Activated CD4-positive, CD25-positive, alpha-beta regulatory T cell (primary cell): Measurements from ENCODE around the gene SLC16A13.
"Not testable (repeated sequence)": the region's sequence is repeated elsewhere in the genome, so short reads cannot be mapped to it uniquely, and the experiment has no call there.

ENCODE experiments used
- DNase-seq, 4 experiments: peaks; one replicate each; lab custom pipeline; 2025; lab: John Stamatoyannopoulos, UW

Gene SLC16A13

DNA sequence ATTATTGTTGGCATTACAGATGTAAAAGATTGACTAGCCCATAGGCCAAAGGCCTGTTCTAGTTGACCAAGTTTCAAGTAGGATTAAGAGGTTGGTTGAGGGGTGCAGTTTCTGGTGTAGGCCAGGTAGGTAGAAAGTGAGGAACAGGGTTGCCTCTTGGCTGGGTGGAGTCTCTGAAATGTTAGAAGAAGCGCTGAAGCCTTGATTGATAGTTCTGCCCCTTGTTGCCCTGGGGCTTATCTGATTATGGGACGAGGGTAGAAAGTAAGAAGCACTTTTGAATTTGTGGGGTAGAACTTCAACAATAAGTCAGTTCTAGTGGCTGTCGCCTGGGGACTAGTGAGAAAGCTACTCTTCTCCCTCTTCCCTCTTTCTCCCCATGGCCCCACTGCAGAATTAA is 6.7 kb upstream of the SLC16A13 start:
- no peak for DNase-seq

DNA sequence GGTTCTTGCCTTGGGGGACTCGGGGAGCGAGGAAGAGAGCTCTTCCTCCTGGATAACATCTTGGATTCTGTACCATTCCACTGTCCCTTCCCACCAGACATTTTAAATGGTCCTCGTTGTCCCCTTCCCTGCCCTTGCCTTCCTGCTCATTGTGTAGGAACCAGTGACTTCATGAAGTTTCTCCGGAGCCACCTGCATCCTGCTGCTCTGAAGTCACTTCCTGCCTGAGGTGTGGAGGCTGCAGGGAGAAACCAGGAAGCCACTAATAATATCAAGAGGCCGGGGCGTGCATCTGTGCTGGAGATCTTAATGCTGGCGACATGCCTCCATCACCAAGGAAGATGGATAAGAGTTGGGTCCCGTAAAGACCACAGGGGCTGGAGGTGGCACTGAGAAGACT is 6.2 kb upstream of the SLC16A13 start:
- no peak for DNase-seq

DNA sequence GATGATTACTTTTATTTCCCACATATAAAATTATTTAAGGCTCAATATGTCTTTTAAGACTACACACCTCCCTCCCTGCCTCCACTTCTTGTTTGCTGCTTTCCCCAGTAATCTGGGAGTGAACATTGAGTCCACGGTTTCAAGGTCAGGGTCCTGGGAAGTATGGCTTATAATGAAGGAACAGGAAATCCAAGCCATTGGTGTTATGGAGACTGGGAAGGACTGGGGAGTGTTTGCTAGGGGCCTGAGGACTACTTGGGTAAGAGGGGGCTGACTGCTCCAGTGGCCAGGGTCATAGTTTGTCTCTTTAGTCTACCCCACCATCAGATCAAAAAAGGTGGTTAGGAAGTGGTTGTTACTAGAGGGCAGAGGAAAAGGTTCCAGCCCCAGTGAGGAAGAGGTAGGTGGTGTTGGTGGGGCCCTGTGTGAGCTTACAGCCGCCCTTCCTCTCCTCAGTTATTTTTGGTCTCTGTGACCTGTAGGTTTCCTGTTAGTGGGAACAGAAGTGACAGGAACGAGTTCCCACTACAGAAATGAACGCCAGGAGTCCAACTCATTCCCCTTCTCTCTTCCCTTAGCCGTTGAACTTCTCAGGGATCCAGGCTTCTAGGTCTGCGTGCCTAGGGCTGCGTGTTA is 742 bp upstream of the SLC16A13 start:
- DNase-seq, result peak in 1 of 4 experiments; percentile 39

DNA sequence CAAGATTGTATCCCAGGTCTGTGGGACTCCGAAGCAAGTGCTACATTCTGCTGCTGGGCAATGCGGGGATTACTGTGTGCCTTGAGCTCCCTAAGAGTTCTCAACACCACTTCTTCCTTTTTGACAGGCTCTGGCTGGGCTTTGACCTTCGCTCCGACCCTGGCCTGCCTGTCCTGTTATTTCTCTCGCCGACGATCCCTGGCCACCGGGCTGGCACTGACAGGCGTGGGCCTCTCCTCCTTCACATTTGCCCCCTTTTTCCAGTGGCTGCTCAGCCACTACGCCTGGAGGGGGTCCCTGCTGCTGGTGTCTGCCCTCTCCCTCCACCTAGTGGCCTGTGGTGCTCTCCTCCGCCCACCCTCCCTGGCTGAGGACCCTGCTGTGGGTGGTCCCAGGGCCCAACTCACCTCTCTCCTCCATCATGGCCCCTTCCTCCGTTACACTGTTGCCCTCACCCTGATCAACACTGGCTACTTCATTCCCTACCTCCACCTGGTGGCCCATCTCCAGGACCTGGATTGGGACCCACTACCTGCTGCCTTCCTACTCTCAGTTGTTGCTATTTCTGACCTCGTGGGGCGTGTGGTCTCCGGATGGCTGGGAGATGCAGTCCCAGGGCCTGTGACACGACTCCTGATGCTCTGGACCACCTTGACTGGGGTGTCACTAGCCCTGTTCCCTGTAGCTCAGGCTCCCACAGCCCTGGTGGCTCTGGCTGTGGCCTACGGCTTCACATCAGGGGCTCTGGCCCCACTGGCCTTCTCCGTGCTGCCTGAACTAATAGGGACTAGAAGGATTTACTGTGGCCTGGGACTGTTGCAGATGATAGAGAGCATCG is 2.4 kb downstream of the SLC16A13 start:
- DNase-seq, result no peak

DNA sequence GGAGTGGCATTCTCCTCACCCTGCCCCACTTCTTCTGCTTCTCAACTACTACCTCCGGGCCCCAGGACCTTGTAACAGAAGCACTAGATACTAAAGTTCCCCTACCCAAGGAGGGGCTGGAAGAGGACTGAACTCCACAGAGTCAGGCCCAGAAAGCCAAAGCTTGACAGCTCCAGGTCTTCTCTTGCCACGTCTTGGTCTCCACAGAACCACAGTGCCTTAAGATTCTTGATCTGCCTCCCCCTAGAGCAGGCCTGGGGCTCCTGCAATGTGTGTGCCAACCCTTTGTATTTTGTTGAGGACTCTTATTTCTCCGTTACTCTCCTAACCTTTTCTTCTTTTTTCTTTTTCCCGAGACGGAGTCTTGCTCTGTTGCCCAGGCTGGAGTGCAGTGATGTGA is 4.0 kb downstream of the SLC16A13 start:
- no peak for DNase-seq

DNA sequence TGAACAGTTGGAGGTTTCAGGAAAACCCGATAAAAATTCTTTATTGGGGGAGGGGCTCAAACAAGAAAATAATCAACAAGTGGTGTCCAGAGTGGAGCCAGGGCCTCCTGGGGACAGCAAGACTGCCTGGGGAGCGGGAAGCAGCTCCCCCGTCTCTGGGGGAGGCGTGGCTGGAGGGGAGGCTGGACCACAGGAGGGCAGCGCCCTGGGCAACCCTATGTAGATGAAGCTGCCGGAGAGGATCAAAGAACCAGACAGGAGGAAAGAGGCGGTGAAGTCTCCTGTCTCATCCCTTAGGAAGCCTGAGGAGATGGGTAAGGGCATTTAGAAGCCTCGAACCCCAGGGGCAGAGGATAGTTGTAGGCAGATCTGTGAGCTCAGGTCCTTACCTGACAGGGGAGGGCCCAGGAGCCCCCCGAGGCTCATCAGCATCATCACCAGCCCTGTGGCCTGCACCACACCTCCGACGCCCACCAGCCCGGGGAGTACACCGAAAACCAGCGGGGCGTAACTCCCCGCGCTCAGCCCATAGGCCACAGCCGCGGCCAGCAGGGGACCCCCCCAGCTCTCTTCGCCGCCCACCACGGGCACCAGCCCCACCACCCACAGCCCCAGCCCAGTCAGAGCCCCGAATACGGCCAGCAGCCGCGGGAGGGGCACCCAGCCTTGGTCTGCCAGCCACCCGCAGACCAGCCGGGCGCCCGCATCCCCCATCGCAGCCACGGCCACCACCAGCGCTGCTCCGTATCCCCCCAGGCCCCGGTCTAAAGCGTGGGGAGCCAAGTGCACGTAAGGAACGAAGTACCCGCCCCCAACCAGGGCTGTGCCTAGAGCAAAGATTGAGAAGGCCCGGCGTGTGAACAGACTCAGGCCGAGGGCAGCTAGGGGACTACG is 6.0 kb downstream of the SLC16A13 start:
- DNase-seq, result no peak

DNA sequence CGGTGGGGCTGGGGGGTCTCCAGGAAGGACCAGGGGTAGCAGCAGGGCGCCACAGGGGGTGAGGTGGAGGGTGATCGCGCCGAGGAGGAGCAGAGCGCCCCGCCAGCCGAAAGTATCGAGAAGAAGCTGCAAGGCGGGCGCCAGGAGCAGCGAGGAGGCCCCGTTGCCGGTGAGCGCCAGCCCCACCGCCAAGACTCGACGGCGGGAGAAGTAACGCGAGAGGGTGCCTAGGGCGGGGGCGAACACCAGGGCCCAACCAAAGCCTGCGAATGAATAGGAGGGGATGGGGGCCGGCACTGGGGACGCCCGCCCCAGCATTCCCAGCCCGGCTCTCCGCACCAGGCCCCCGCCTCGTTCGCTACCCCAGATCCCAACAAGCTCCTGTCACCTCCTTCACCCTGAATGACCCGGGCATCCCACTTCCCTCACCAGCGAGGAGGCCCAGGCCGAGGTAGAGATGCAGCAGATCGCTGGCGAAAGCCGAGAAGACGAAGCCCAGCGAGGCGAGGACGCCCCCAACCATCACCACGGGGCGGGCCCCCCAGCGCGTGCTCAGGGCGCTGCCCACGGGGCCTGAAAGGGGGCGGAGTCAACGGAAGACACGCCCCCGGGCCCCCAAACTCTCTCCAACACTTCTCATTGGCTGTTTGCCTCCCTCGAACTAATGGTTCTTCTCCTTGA is 6.8 kb downstream of the SLC16A13 start:
- peak in 1 of 4 experiments; percentile 24 for DNase-seq

DNA sequence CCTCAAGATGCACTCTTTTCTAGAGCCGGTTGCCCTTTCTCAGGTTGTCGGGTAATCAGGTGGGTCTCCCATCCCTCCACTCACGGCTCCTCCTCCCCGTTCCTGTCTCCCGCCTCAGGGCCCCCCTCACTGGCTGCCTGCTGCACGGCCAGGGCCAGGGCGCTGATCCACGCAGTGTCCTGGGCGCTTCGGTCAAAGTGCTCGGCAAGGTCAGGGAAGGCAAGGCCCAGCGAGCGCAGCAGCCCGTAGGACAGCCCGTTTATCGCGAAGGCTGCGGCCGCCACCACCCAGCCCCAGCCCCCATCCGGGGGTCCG is 7.3 kb downstream of the SLC16A13 start:
- no peak for DNase-seq

DNA sequence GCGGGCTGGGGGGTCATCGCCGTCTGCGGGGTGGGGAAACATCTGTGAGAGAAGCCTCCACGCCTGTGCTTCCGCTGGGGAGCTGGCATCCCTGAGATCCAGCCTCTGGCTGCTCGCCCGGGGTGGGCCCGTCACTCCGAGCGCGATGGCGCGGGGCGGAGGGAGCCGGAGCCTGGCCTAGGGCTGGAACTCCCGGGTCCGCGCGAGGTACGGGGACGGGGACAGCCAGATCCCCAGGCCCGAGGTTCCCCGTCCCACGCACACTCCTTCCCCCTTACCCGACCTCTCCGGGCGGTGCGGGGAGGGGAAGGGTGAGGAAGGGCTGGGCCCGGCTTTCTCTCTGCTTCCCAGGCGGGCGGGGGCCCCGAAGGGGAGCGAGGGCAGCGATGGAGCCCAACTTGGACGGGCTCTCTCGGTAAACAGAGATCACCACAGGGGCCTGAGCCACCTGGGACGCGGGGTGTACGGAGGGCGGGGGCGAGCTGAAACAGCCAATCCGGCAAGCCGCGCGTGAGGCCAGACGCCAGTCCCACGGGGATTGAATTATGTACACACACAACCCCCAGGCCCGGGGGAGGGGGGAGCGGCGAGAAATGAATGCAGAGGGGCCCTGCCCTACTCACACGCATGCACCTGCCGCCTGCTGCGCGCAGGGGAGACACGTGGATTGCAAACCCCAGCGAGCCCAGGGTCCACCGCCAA is 7.8 kb downstream of the SLC16A13 start, which contains the start of gene SLC16A11:
SLC16A11 (minus strand) TSS at position 596 of the 702 bp plus-strand sequence; CDS start at position 17, 579 bp downstream.
- DNase-seq, result peak in 1 of 4 experiments; percentile 12

DNA sequence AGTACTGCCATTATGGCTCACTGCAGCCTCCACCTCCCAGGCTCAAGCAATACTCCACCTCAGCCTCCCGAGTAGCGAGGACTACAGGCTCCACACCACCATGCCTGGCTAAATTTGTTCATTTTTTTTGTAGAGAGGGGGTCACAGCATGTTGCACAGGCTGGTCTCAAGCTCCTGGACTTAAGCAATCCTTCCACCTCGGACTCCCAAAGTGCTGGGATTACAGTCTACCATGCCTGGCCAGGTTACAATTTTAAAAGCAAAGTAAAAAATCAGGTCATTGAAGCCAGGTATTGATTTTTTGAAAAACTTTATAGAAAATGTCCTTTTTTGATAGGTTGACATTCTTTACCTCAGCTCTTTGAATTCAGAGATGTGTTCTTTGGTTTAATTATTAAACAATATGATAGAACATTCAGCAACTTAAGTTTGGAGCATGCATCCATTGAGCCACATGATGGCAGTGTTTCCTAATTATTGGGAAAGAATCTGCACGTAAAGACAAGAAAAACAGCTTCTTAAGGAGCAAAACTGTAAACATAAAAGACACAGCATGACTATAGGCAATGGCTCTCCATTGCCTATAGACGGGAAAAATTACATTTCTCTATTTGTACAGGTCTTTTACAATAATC is 9.8 kb downstream of the SLC16A13 start:
- DNase-seq, result peak in 2 of 4 experiments; percentile 10 to 24

DNA sequence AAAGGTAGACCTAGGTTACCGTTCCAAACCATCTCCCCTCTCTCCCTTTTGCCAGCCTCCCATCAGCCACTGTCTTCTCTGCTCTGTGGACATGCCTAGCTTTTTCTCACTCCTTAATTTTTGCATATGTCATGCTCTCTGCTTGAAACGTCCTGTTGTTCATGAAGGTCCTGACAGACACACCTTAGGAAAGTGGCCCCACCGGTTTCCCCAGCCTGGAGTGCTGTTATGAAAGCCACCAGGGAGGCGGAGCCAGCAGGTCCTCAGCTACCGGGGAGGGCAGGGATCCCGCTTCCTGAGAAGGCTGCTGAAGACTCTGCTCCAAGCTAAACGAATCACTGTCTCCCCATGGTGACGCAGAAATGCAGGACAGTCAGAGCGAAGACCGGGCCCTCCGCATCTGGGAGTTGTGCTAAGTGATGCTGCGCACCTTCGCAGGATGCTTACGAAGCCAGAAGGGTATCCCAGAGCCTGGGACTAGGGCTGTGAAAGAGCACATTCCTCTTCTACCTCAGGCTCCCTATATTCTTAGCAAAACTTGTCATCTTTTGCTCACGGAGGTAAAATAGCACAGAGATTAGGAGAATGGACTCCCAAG is 10.4 kb downstream of the SLC16A13 start:
- no peak for DNase-seq

DNA sequence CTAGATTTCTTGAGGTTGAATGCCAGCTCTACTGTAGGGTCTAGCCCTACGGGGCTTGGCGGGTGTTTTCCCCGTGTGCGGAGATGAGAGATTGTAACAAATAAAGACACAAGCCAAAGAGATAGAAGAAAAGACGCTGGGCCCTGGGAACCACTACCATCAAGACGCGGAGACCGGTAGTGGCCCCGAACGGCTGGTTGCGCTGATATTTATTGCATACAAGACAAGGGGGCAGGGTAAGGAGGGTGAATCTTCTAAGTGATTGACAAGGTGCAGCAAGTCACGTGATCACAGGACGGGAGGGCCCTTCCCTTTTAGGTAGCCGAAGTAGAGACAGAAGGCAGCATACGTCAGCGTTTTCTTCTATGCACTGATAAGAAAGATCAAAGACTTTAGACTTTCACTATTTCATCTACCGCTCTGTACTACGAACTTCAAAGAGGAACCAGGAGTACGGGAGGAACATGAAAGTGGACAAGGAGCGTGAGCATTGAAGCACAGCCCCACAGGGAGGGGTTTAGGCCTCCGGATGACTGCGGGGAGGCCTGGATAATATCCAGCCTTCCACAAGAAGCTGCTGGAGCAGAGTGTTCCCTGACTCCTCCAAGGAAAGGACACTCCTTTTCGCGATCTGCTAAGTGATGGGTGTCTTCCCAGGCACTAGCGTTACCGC is 11.0 kb downstream of the SLC16A13 start:
- DNase-seq, result peak in 3 of 4 experiments; percentile 26 to 48 (median 43)

DNA sequence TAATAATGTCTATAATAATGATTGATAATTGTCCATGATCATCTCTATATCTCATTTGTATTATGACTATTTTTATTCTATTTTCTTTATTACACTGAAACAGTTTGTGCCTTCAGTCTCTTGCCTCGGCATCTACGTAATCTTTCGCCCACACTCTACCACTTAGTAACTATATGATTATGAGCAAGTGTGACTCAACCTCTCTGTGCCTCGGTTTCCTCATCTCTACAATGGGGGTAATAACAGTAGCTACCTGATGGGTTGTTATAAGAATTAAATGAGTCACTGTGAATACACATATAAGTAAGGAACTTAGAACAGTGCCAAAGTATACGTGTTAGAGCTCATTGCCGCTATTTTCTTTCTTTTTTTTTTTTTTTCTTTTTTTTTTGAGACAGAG is 11.8 kb downstream of the SLC16A13 start:
- no peak for DNase-seq

DNA sequence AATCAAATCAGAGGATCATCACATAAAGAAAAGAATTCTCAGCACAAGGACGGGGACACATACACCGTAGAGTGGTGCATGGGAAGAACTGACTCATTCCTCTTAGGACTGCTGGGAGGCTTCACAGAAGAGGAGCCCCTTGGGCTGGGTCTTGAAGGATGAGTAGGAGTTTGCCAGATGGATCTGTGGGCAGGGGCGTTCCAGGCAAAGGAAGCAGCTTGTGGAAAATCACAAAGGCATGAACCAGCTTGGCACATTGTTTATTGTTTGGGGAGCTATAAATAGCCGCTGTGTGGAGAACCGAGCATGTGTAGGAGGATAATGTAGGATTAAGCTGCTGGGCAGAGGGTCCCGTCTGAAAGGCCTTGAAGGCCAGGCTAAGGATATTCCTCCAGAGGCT is 13.2 kb downstream of the SLC16A13 start:
- DNase-seq, result no peak

DNA sequence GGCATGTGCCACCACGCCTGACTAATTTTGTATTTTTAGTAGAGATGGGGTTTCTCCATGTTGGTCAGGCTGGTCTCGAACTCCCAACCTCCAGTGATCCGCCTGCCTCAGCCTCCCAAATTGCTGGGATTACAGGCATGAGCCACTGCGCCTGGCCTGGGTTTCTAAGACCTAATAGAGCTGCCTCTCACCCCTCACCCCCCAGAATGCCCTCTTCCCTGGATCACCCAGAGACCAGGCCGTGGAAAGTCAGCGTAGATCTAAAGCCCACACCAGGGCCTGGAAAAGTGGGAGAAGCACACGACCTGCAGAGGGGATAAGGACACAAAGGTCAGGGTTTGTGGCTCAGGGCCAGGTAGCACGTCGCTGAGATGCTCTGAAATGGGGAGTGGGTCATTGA is 14.8 kb downstream of the SLC16A13 start:
- DNase-seq, result not testable (repeated sequence)

DNA sequence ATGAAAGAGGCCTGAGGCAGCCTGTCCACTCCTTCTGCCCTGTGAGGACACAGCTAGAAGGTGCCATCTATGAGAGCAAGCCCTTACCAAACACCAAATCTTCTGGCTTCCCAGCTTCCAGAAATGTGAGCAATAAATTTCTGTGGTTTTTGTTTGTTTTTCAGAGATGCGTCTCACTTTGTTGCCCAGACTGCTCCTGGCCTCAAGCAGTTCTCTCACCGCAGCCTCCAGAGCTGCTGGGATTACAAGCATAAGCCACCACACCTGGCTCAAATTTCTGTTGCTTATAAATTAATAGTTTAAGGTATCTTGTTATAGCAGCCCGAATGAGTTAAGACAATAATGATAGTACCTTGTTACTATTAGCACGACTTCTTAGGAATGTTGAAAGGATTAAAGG is 20.6 kb downstream of the SLC16A13 start:
- no peak for DNase-seq

DNA sequence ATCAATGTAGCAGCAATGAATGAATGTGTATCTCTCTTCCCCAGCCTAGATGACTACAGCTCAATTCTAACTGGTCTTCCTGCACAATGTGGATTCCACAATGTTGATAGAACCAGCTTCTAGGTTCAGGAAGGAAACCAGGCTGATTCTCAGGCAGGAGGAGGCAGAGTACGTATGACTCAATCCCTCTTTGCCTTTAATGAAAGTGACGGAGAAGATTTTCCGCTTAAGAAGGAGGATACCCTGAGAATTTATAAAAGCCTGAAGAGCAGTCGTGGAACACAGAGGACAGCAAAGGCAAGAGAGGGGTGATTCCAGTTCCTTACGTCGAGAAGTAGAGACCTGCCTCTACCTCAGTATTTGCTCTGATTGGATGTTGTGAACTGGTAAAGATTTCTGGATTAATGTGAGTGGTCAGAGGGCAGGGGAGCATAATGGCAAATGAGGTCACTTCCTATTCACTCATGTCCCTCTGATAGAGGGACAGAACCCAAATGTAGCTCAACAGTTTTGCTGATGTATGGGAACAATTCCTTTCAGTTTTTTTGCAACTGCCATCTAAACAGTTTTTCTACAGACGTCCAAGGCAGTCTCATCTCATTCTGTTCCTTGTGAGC is 23.1 kb downstream of the SLC16A13 start:
- DNase-seq, result no peak

DNA sequence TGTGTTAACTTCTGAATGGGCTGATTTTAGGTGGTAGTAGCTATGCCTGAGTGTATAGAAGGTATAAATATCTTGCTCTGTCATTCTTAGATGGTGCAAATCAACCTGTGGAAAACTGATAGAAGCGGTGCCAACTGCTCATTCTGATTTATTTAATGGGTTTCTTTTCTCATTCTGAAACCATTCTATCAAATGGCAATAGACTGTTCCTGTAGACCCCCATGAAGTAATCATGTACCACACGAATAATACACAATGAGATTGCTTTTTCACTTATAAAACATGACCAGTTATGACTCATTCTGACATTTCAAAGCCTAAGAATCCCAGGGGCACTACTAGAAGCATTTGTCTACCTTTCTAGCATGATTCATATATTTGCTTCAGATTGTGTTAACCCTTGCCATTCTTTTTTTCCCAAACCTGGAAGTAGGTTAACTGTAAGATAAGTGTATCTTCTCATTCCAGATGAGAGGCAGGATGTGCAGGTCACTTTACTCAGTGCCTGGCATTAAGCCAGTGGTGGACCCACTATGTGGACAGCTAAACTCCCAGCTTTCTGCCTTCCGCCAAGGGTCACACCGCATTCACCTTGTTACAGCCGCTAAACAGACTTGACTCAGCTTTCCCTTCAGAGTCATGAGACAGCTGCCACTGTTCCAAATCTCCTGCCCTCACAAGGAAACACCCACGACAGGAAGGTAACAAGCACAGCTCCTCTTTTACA is 24.5 kb downstream of the SLC16A13 start:
- no peak for DNase-seq
